Measurements from ENCODE around the gene PRPF40B.

DNA sequence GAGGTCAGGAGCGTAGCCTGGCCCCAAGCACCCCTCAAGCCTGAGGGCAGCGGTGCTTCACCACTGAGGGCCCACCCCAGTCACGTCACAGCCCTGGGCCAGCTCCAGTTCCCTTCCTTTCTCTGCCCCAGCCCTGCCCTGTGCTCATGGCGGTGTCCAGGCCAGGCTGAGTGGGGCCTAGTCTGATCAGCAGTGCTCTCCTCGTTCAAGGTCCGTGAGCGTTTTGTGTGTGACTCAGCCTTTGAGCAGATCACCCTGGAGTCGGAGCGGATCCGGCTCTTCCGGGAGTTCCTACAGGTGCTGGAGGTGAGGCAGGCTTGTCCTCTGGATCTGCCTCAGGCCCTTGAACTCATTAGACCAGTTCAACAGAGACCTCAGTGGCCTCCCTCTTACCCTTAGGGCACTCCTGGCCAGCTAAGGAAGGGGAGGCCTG, 19.0 kb downstream of the PRPF40B start:
- TF ChIP-seq, protein P1, sequence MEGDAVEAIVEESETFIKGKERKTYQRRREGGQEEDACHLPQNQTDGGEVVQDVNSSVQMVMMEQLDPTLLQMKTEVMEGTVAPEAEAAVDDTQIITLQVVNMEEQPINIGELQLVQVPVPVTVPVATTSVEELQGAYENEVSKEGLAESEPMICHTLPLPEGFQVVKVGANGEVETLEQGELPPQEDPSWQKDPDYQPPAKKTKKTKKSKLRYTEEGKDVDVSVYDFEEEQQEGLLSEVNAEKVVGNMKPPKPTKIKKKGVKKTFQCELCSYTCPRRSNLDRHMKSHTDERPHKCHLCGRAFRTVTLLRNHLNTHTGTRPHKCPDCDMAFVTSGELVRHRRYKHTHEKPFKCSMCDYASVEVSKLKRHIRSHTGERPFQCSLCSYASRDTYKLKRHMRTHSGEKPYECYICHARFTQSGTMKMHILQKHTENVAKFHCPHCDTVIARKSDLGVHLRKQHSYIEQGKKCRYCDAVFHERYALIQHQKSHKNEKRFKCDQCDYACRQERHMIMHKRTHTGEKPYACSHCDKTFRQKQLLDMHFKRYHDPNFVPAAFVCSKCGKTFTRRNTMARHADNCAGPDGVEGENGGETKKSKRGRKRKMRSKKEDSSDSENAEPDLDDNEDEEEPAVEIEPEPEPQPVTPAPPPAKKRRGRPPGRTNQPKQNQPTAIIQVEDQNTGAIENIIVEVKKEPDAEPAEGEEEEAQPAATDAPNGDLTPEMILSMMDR (conservative IDR thresholded peaks at IDR 0.05) = no peak
- no peak for TF ChIP-seq EZH2 (IDR thresholded peaks at IDR 0.05; ENCODE audit: low read depth)
